RWPE1 (cell line): ENCODE data around the gene CBX5.

Source experiments
- CTCF ChIA-PET: fragments of 350-600 bp; sonication (Branson Sonifier 250); formaldehyde crosslinking; extraction: SDS; loops from one replicate; lab custom pipeline; 2021; lab: Yijun Ruan, JAX
- POLR2A ChIA-PET: fragments of 400-600 bp; formaldehyde crosslinking; extraction: SDS; loops from one replicate; lab custom pipeline; 2020; ENCODE audit warnings: antibody characterized with exemption; ENCODE audit not compliant: low non-redundant PET; lab: Yijun Ruan, JAX
- DNase-seq: peaks from one replicate; pipeline ENCODE4 v3.0.0; 2012; ENCODE audit warnings: low spot score
- H3K27ac ChIP-seq: fragments of 450-650 bp; 2 replicates; pipeline ENCODE4 v1.5.1; 2017
- CTCF ChIP-seq: fragments of 450-650 bp; conservative IDR thresholded peaks from 2 replicates; pipeline ENCODE4 v1.5.1; 2017; ENCODE audit warnings: low read depth, mild to moderate bottlenecking

Gene CBX5

GRCh38 chr12:54265364-54265812 is 14.5 kb downstream of the CBX5 start:
- no peak for DNase-seq
- no peak for TF ChIP-seq CTCF
- H3K27ac ChIP-seq = no peak overlapping the region
- POLR2A ChIA-PET = no interaction called here
- CTCF ChIA-PET = interaction anchor here (0.6 to 0.7 kb wide), 2 partner anchors 10 to 1666 kb away, joined by 4 read pairs; no protein-coding TSS in a partner anchor

- no peak for DNase-seq
Observed at GRCh38 chr12:54262403-54262925, 17.5 kb downstream of the CBX5 start.

GRCh38 chr12:54261815-54262402 is 18.0 kb downstream of the CBX5 start:
- no peak overlapping the region for H3K27ac ChIP-seq
- no peak for DNase-seq
- no peak for TF ChIP-seq CTCF
- CTCF ChIA-PET = no interaction called here
- POLR2A ChIA-PET = interaction anchor here (0.6 kb wide), 1 partner anchor 18 kb away, joined by 3 read pairs; no protein-coding TSS in a partner anchor

More at GRCh38 chr12:54262403-54262925, 17.5 kb downstream of the CBX5 start:
- no peak for TF ChIP-seq CTCF
- peak overlapping the region; percentile 71 for H3K27ac ChIP-seq
- POLR2A ChIA-PET = interaction anchor here (0.6 kb wide), 1 partner anchor 17 kb away, joined by 3 read pairs; no protein-coding TSS in a partner anchor
- CTCF ChIA-PET = interaction anchor here (0.8 kb wide), 1 partner anchor 11 kb away, joined by 5 read pairs; no protein-coding TSS in a partner anchor

- peak overlapping the region; percentile 94 for H3K27ac ChIP-seq
- POLR2A ChIA-PET = interaction anchor here (0.5 kb wide), 1 partner anchor 66 kb away, joined by 3 read pairs; no protein-coding TSS in a partner anchor
- CTCF ChIA-PET = interaction anchor here (0.5 kb wide), 1 partner anchor 274 kb away, joined by 6 read pairs; the partner anchor contains the start of gene HOXC10
- peak; percentile 87 for DNase-seq
- no peak for TF ChIP-seq CTCF
Observed at GRCh38 chr12:54259194-54260011, 20.5 kb downstream of the CBX5 start.

GRCh38 chr12:54258201-54258681 is 21.7 kb downstream of the CBX5 start:
- no peak overlapping the region for H3K27ac ChIP-seq
- ChIA-PET POLR2A (no interaction called here), CTCF (no interaction called here)
- DNase-seq = no peak
- no peak for TF ChIP-seq CTCF

GRCh38 chr12:54257332-54257731 is 22.6 kb downstream of the CBX5 start:
- ChIA-PET POLR2A (no interaction called here), CTCF (no interaction called here)
- TF ChIP-seq CTCF = no peak
- no peak overlapping the region for H3K27ac ChIP-seq
- DNase-seq = no peak
